ENCODE measurements around the gene DNM3.

GRCh38 chr1:172244865-172245264 lies 403.6 kb downstream of the DNM3 start:
- TF ChIP-seq EZH2 (IDR thresholded peaks at IDR 0.05; ENCODE audit: borderline replicate concordance, low read length), result no peak
- no peak for TF ChIP-seq CTCF (IDR thresholded peaks at IDR 0.05; ENCODE audit: low read length)

All from OCI-LY1 (cell line).